HFF-Myc (cell line): ENCODE results near the gene PSME4.

Experiments
- DNase-seq: peaks from one replicate; pipeline ENCODE4 v3.0.0-alpha.2; 2011; ENCODE audit warnings: low read depth; ENCODE audit errors: extremely low read depth
- H3K4me3 ChIP-seq: replicated peaks from 2 replicates; pipeline ENCODE4 v1.5.1; 2011; ENCODE audit warnings: low read depth, mild to moderate bottlenecking, control low read depth, low read length
- CTCF ChIP-seq: IDR thresholded peaks from 2 replicates; pipeline ENCODE4 v1.5.1; 2012; ENCODE audit warnings: mild to moderate bottlenecking, low read depth, low read length, control low read depth; ENCODE audit errors: missing control alignments

The PSME4 gene

GRCh38 chr2:53886406-53887280 is 84.2 kb downstream of the PSME4 start:
- no peak overlapping the region for H3K4me3 ChIP-seq
- no peak for DNase-seq
- TF ChIP-seq CTCF = no peak

GRCh38 chr2:53884883-53885282 is 85.9 kb downstream of the PSME4 start:
- DNase-seq = no peak
- no peak for TF ChIP-seq CTCF

GRCh38 chr2:53881986-53882385 is 88.8 kb downstream of the PSME4 start:
- TF ChIP-seq CTCF = no peak
- H3K4me3 ChIP-seq = no peak overlapping the region
- no peak for DNase-seq

More at GRCh38 chr2:53884883-53885282, 85.9 kb downstream of the PSME4 start:
- H3K4me3 ChIP-seq = no peak overlapping the region

GRCh38 chr2:53881360-53881759 is 89.4 kb downstream of the PSME4 start:
- TF ChIP-seq CTCF = no peak
- no peak overlapping the region for H3K4me3 ChIP-seq
- no peak for DNase-seq

GRCh38 chr2:53880756-53881155 is 90.0 kb downstream of the PSME4 start:
- H3K4me3 ChIP-seq = no peak overlapping the region
- no peak for TF ChIP-seq CTCF
- DNase-seq = no peak

GRCh38 chr2:53877556-53877955 is 93.2 kb downstream of the PSME4 start:
- no peak overlapping the region for H3K4me3 ChIP-seq
- DNase-seq = no peak
- no peak for TF ChIP-seq CTCF
